MCF 10A (cell line): ENCODE measurements around the gene ARID3C. TPM values are rescaled to one million over a fixed set of nuclear protein-coding genes. Genes with fewer than 3 reads are reported as not detected.

Experiments used
- Bru-seq: library from RNA; stranded (reverse); fragments of 400-500 nt; gene quantifications from one replicate; lab custom pipeline; 2021; lab: Mats Ljungman, UMichigan
- BruChase-seq, 2 experiments: library from RNA; stranded (reverse); fragments of 400-500 nt; gene quantifications; one replicate each; lab custom pipeline; 2021; lab: Mats Ljungman, UMichigan
- BruUV-seq: library from RNA; stranded (reverse); fragments of 400-500 nt; replicated peaks from 2 replicates; lab custom pipeline; 2021; lab: Mats Ljungman, UMichigan
- CTCF ChIA-PET: fragments of 300-600 bp; sonication (Branson Sonifier 250); formaldehyde crosslinking; extraction: SDS; loops from one replicate; lab custom pipeline; 2021; ENCODE audit warnings: antibody characterized with exemption, inconsistent platforms; lab: Yijun Ruan, JAX
- POLR2A ChIA-PET: fragments of 300-600, 350-650 bp; sonication (Branson Sonifier 250); formaldehyde crosslinking; extraction: SDS; loops from one replicate; lab custom pipeline; 2020; ENCODE audit warnings: antibody characterized with exemption, inconsistent platforms; lab: Yijun Ruan, JAX
- DNase-seq: peaks from one replicate; pipeline ENCODE4 v3.0.0-alpha.2; 2018; ENCODE audit not compliant: unreplicated experiment
- H3K27ac Mint-ChIP-seq: one replicate; pipeline ENCODE4 v1.8.0; 2022; ENCODE audit warnings: mild to moderate bottlenecking, low read depth, mixed read lengths; ENCODE audit not compliant: unreplicated experiment
- H3K27me3 Mint-ChIP-seq: one replicate; pipeline ENCODE4 v1.8.0; 2022; ENCODE audit warnings: mixed read lengths; ENCODE audit not compliant: insufficient read depth, unreplicated experiment
- H3K36me3 Mint-ChIP-seq: one replicate; pipeline ENCODE4 v1.8.0; 2022; ENCODE audit warnings: mild to moderate bottlenecking, moderate library complexity, mixed read lengths; ENCODE audit not compliant: insufficient read depth, unreplicated experiment
- H3K4me1 Mint-ChIP-seq: one replicate; pipeline ENCODE4 v1.8.0; 2022; ENCODE audit warnings: mixed read lengths; ENCODE audit not compliant: insufficient read depth, unreplicated experiment
- H3K4me3 Mint-ChIP-seq: one replicate; pipeline ENCODE4 v1.8.0; 2022; ENCODE audit warnings: mild to moderate bottlenecking, moderate library complexity, mixed read lengths; ENCODE audit not compliant: unreplicated experiment
- H3K9me3 Mint-ChIP-seq: one replicate; pipeline ENCODE4 v1.8.0; 2022; ENCODE audit warnings: mixed read lengths; ENCODE audit not compliant: unreplicated experiment
- CTCF ChIP-seq: fragments of 200-600 bp; IDR thresholded peaks from one replicate; pipeline ENCODE4 v1.8.0; 2022; ENCODE audit warnings: antibody characterized with exemption, mild to moderate bottlenecking; ENCODE audit not compliant: unreplicated experiment
- intact Hi-C: fragments of 100-400 bp; cut with micrococcal nuclease; formaldehyde crosslinking; loops from 2 replicates; pipeline ENCODE4 v1.14.1; 2022
- long read RNA-seq: library from polyadenylated mRNA; stranded (forward); transcript quantifications from one replicate; pipeline ENCODE4 v2.0.0, GENCODE V29; 2022
- total RNA-seq: library from RNA; stranded (reverse); gene quantifications from 2 replicates; pipeline ENCODE4 v1.2.3, GENCODE V29; 2022

The ARID3C gene
- total RNA-seq: not detected in 2 replicates
- percentile 11 among the genes with signal in this experiment for Bru-seq, nascent RNA
- percentile 26 among the genes with signal in this experiment for BruChase-seq, experiment 1, labeled RNA remaining after a 6-hour chase
- BruChase-seq, experiment 2, labeled RNA remaining after a 2-hour chase: percentile 24 among the genes with signal in this experiment
- long read RNA-seq: 0 reads

- DNase-seq: no peak
- Mint-ChIP-seq H3K27me3 (peaks cover 56% of the 10 kb centered on the region), H3K4me1 (peaks cover 22% of the 10 kb centered on the region), H3K9me3 (no peaks in the 10 kb centered on the region), H3K27ac (peak within 1 kb of the TSS; percentile 2), H3K4me3 (peak within 1 kb of the TSS; percentile 66), H3K36me3 (no peaks in the 10 kb centered on the region)
- no peak for TF ChIP-seq CTCF
- ChIA-PET POLR2A (interaction anchor here (3.9 kb wide), 1 partner anchor 8 kb away, joined by 19 read pairs; the partner anchor contains the start of gene DCTN3), CTCF (interaction anchor here (0.8 to 1.5 kb wide), 3 partner anchors 74 to 271 kb away, joined by 3 to 4 read pairs (median 3); no protein-coding TSS in a partner anchor)
- intact Hi-C loops: no loop called here
- no TSS peak for BruUV-seq
Observed at GRCh38 chr9:34628656-34629490, at the start of gene ARID3C. Gene ARID3C (minus strand): TSS chr9:34629066. CDS start chr9:34628014, 1,052 bp downstream.

GRCh38 chr9:34675869-34676268 lies 47.0 kb upstream of the ARID3C start:
- H3K36me3 Mint-ChIP-seq: peaks cover 7% of the 10 kb centered on the region
- no TSS peak for BruUV-seq
- no peaks in the 10 kb centered on the region for H3K9me3 Mint-ChIP-seq
- DNase-seq: no peak
- no peaks in the 10 kb centered on the region for H3K4me1 Mint-ChIP-seq
- H3K27ac Mint-ChIP-seq: no peak overlapping the region
- ChIA-PET POLR2A (no interaction called here), CTCF (interaction anchor here (0.5 to 1.5 kb wide), 5 partner anchors 26 to 461 kb away, joined by 3 to 5 read pairs (median 3); no protein-coding TSS in a partner anchor)
- H3K4me3 Mint-ChIP-seq: no peak overlapping the region
- no peaks in the 10 kb centered on the region for H3K27me3 Mint-ChIP-seq
- no peak for TF ChIP-seq CTCF
- intact Hi-C loops: loop anchor here (1.0 kb wide), 1 partner anchor 26 kb away; no protein-coding TSS in a partner anchor

GRCh38 chr9:34675048-34675714 lies 46.3 kb upstream of the ARID3C start:
- H3K27me3 Mint-ChIP-seq: no peaks in the 10 kb centered on the region
- DNase-seq: peak; percentile 69
- no peaks in the 10 kb centered on the region for H3K4me1 Mint-ChIP-seq
- no TSS peak for BruUV-seq
- H3K36me3 Mint-ChIP-seq: peaks cover 5% of the 10 kb centered on the region
- intact Hi-C loops: loop anchor here (1.0 kb wide), 1 partner anchor 27 kb away; no protein-coding TSS in a partner anchor
- H3K9me3 Mint-ChIP-seq: no peaks in the 10 kb centered on the region
- ChIA-PET CTCF (interaction anchor here (0.6 to 1.8 kb wide), 6 partner anchors 27 to 820 kb away, joined by 3 to 4 read pairs (median 3); no protein-coding TSS in a partner anchor), POLR2A (interaction anchor here (0.7 kb wide), 1 partner anchor 1152 kb away, joined by 3 read pairs; no protein-coding TSS in a partner anchor)
- H3K27ac Mint-ChIP-seq: no peak overlapping the region
- no peak overlapping the region for H3K4me3 Mint-ChIP-seq
- TF ChIP-seq CTCF: peak; percentile 54
